HG02938 (cell line): ENCODE results near the gene SNRNP70.
"Not testable (repeated sequence)": the region's sequence is repeated elsewhere in the genome, so short reads cannot be mapped to it uniquely, and the experiment has no call there.

Source experiments
- ATAC-seq: cut with Tn5 transposase; IDR thresholded peaks from one replicate; pipeline ENCODE4 v1.9.1; 2021; ENCODE audit warnings: mild to moderate bottlenecking, moderate library complexity; ENCODE audit not compliant: unreplicated experiment

The SNRNP70 gene

DNA sequence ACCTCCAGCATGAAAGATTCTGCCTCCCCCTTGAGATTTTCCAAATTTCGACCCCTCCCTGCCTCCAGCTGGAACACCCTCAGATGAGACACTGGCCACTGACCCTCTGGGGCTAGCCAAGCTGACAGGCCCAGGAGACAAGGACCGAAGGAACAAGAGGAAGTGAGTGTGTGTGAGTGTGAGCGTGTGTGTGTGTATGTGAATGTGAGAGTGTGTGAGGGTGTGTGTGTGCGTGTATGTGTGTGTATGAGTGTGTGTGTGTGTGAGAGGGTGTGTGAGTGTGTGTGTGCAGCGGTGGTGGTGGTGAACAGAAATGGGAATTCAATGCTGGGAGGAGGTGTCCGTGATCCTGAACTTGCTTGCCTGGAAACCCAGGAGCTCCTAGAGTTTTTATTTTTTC is 56.1 kb downstream of the SNRNP70 start:
- no peak for ATAC-seq

- no peak for ATAC-seq
Observed at GRCh38 chr19:49142866-49143335, 57.6 kb downstream of the SNRNP70 start.

- ATAC-seq: no peak
Observed at GRCh38 chr19:49145573-49146407, 60.5 kb downstream of the SNRNP70 start.

DNA sequence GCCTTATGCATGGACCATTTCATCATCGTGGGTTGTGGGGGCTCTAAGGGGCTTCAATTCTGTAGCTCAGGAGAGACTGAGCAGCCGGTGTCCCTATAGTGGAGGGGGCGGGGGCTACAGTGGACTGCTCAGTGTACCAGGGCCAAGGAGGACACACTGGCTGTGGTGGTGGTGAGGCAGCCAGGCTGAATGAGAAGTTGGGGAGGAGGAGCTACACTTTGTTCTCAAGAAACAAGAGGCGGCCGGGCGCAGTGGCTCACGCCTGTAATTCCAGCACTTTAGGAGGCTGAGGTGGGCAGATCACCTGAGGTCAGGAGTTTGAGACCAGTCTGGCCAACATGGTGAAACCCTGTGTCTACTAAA is 61.1 kb downstream of the SNRNP70 start:
- not testable (repeated sequence) for ATAC-seq

DNA sequence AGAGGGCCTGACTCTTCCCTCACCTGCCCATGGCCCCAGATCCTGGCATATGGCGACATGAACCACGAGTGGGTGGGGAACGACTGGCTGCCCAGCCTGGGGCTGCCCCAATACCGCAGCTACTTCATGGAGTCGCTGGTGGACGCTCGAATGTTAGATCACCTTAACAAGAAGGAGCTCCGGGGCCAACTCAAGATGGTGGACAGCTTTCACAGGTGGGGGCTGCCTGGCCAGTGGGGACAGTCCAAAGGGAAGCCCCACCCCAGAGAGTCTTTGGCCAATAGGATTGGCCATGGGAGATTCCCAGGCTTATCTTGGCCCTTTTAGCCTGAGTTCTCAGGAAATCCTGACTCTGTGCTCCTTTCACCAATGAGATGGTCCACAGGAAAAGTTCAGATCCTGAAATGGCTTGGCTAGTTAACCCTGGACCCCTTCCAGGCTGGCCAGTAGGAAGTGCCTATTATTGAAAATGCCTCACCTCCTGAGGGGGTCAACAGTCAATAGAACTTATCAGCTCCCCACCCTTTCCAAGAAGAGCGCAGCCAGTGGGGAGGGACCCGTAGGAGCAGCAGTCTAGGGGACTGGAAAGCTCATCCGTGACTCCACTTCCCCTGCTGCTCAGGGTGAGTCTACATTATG is 62.9 kb downstream of the SNRNP70 start:
- no peak for ATAC-seq

DNA sequence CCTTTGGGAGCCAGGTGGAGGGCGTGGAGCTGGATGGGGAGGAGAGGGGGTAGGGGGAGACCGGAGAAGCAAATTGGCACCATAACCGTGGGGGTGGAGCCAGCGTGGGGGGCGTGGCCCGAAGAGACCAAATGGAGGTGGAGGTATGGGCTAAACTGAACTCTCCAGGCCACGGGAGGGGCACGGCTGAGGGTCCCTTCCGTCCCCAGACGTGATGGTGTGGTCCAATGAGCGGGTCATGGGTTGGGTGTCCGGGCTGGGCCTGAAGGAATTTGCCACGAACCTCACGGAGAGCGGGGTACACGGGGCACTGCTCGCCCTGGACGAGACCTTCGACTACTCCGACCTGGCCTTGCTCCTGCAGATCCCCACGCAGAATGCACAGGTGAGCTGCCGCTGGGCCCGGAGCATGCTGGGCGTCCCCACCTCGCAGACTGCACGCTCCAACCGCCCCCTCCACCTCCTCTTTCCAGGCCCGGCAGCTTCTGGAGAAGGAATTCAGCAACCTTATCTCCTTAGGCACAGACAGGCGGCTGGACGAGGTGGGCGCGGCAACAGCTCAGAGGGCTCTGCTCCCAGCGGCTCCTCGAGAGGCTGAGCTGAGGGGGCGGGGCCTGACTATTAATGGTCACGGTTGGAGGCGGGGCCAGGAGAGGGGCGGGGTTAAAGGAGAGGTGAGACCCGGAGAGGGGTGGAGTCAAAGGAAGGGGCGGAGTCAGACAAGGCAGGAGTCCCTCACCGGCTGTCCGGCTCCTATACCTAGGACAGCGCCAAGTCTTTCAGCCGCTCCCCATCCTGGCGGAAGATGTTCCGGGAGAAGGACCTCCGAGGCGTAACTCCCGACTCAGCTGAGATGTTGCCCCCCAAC is 63.8 kb downstream of the SNRNP70 start:
- no peak for ATAC-seq

GRCh38 chr19:49149652-49150105 is 64.4 kb downstream of the SNRNP70 start:
- no peak for ATAC-seq

GRCh38 chr19:49150106-49150943 is 65.1 kb downstream of the SNRNP70 start:
- no peak for ATAC-seq

DNA sequence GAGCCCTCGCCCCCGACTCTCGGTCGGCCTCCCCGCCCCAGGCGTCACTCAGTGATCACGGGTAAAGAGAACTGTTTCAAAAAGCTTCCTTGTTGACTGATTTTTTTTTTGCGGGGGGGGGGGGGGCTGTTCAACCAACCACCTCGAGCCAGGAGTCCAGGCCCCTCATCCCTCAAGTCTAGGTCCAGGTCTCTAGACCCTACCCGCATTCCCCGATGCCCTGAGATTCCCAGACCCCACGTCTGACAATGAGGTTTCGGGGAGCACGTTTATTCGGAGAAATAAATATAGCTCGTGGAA is 65.6 kb downstream of the SNRNP70 start:
- no peak for ATAC-seq

DNA sequence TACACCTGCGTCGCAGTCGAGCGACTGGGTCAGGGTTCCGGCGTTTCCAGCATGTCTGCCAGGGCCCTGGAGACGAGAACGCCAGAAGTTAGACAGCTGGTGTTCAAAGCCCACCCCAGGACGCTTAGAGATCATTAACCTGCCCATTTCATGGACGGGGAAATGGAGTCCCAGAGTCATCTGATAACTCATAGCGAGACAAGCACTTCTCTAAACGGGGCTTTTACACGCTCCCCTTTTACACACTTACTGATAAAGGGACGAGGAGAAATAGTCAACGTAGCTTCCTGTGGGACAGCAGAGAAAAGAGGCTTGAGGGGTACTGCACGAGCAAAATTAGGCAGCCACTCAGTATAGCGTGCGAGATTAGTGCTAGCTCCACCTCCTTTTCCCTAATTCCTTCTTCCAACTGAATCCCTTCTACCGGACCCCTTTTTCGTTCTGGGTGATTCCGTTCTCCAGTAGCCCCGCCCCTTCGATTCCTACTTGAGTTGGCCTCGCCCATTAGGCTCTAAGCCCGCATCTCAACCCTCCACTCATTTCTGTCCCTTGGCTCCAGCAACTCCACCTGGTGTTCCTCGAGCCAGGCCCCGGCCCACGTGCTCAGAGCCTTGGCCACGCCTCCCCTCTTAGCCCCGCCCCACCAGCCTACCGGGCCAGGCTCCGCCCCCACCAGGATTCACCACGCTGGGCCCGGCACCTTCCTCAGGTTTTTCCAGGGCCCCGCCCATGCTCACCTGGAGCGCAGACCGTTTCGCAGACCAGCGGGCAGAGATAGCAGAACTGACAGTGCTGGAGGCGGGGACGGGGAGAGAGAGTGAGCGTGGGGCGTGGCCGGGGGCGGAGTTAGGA is 66.2 kb downstream of the SNRNP70 start:
- ATAC-seq: no peak

DNA sequence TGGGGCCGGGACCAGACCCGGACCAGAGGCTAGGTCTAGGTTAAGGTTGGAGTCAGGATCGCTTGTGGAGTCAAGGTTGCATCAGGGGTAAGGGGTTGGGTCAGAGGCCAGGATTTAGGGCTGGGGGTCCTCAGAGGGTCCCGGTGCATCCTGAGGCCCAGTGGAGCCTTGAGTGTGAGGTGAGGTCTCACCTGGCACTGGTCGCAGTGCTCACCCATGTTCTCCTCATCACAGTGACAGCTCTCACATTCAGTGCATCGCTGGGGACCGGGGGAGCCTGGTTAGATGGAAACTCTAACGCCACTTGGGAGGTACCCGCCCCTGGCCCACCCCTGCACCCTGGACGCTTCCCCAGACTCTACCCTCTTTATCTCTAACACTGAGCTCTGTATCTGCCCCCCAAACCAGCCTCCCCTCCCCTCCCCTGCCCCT is 66.9 kb downstream of the SNRNP70 start:
- ATAC-seq: no peak

DNA sequence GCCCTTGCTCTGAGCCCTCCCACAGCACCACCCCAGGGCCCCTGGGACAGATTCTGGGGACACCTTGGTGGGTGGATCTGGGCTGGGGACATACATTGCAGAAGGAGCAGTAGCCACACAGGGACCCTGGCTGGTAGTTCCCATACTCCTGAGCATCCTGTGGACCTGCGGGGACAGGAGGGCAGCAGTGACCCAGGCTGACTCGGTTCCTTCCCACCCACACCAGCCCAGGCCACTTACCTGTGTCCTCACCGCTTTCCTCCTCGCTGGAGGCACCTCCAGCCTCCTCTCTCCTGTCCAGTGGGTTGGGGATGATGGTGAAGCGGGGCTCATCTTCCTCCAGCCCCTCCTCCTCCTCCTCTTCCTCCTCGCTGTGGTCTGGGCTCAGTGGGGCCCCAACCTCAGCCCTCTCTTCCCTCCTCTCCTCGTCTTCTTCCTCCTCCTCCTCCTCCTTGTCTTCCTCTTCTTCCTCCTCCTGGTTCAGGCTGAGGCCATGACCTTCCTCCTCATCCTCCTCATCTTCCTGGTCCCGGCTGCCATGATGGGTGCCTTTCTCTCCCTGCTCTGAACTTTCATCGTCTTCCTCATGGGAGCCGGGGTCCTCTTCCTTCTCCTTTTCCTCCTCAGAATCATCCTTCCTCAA is 68.0 kb downstream of the SNRNP70 start:
- ATAC-seq: no peak

DNA sequence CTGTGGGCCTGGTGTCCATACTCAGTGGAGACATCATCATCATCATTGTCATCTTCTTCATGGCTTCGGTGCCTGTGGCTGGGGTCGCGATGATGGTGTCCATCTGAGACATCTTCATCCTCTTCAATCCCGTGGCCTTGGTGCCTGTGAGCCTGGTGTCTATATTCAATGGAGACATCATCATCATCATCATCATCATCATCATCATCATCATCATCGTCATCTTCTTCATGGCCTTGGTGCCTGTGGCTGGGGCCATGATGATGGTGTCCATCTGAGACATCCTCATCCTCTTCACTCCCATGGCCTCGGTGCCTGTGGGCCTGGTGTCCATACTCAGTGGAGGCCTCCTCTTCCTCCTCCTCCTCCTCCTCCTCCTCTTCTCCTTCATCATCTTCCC is 69.0 kb downstream of the SNRNP70 start:
- ATAC-seq: no peak

DNA sequence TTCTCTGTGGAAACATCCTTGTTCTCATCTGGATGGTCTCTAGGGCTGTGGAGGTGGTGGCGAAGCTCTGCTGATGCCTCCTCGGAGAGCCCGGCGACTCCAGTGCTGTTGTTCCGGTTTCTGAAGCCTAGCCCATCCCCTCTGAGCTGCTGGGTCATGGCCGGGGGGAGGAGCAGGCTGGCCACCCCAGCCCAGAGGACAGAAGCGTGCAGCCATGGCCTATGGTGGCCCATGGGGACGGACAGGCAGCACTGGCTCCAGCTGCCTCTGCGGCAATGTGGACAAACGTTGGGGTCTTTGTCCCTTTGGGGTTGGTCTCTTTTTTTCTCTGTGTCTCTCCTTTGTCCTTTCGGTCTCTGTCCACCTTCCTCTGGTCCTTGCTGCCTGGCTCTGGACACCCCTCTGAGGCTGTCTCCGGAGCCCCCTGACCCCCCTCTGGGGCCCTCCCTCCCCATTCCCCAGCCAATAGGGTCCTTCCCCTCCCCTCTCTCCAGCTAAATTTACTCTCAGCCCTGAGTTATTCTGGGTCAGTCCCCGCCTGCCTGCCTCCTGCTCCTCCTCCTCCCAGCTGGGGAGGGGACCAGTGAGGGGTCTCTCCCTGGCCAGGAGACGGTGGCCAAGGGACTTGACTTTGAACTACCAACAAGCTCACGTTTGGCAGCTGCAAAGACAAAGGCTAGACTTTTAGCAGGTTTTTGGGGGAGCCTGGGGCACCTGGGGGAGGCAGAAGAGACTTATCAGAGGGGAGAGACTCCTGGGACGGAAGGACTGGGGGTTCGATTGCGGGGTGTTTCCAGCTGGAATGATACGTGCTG is 70.0 kb downstream of the SNRNP70 start, which contains the start of gene HRC:
HRC (minus strand) TSS at position 392 of the 815 bp plus-strand sequence; CDS start at position 233, 159 bp downstream.
- ATAC-seq: no peak

DNA sequence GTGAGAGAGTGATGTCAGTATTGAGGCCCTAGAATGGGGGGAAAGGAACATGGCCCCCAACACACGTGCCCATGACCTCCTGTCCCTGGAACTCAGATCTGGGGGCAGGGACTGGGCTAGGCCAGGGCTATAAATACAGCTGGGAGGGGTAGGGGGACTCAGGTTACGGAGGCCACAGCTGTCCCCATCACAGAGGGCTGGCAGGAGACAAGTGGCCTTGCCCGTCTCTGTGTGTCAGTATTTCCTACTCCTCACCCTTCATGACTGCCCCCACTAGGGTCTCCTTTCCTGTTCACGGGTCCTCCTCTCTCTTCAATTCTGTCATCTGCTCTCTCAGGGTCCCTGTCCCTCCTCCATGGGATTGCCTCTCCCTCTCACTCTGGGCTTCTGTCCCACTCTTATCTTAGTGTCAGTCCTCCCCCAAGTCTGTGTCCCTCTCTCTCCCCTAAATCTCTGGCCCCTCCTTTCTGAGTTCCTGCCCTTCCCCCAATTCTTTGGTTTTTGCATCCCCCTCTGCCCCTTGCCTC is 70.6 kb downstream of the SNRNP70 start:
- no peak for ATAC-seq

GRCh38 chr19:49157445-49158224 is 72.4 kb downstream of the SNRNP70 start, which contains the start of gene TRPM4:
Gene TRPM4 (plus strand): TSS chr19:49157792. CDS start chr19:49157867, 75 bp downstream.
- no peak for ATAC-seq
